Suppressor macrophage (primary cell): Measurements from ENCODE around the gene COL4A3.
"Not testable (repeated sequence)": the region's sequence is repeated elsewhere in the genome, so short reads cannot be mapped to it uniquely, and the experiment has no call there.

Source experiments
- DNase-seq, 4 experiments: peaks; one replicate each; pipeline ENCODE4 v3.0.0-alpha.2; 2020 to 2022

Gene COL4A3

DNA sequence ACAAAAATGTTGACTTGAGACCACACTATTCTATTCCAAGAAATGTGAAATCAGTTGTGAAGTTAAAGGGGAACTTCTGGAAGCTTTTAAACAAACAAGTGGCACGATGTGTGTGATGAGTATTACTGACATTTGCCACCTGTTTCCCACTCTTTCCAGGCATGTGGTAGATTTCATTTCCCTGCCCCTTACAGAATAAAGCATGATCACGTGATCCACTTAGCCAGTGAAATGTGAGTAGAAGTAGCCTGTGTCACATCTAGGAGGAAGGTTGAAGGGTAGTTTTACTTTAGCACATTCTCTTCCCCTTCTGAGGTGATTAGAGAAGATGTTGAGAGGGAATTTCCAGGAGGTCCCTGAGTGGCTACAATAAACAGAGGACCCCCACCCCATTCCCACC lies 4.3 kb upstream of the COL4A3 start:
- DNase-seq = no peak

DNA sequence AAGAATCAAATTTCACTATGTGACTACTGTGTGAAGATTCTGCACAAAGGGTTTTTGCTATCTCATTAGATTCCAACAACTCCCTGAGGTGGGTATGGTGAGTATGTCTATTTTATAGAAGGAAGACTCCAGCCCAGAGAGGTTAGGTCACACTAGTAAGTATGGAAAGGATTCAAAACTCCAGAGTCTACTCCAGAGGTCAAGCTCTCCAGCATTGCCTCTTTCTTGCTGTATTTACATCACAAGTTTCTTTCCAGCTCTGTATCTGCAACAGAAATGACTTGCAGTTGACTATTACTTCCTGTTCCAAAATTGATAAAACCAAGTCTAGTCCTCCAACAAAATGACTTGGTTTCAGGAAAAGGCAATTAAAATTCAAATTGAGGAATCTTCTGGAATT lies 2.5 kb upstream of the COL4A3 start:
- DNase-seq = no peak

DNA sequence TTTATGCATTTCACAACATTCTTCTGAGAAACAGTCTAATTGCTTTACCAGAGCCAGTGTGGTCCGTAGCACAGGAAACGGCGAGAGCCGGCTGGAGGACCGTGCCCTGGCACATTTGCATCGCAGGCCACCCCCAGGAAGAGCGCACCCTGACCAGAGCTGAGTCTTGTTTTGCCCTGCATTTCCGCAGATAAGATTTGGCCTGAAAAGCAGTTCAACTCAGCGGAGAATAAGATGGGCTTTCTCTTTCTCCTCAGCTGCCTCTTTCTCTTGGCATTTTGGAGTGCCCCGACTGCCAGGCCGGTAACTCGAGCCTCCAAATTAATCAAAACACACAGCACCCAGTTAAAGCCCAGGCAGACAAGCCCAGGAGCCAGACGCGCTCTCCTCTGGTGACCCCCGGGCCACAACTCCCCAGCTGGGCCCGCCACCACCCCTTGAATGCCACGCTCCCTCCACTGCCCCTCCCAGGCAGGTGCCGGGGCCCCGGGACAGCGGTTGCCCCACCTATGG lies 883 bp upstream of the COL4A3 start:
- DNase-seq = no peak

DNA sequence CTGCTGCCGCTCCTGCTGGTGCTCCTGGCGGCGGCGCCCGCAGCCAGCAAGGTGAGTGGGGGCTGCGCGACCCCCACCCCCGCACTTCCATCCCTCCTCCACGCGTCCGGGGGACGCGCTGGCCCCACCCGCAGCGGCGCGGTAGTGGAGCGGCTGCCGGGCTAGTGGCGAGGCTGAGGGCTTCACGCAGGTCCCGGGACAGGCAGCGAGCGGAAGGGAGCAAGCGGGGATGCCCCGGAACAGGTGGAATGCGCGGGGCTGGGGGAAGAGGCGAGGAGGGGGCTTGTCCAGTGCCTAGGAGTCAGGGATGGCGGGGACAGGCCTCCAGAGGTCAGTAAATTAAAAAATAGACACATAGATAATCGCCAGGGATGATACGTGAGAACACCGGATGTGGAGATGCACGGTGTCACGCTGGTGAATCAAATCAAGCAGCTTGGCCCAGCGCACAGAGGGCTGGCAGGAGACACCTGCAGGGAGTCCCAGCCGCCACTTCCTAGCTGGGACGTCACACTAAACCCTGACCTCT lies 403 bp downstream of the COL4A3 start:
- DNase-seq = no peak

DNA sequence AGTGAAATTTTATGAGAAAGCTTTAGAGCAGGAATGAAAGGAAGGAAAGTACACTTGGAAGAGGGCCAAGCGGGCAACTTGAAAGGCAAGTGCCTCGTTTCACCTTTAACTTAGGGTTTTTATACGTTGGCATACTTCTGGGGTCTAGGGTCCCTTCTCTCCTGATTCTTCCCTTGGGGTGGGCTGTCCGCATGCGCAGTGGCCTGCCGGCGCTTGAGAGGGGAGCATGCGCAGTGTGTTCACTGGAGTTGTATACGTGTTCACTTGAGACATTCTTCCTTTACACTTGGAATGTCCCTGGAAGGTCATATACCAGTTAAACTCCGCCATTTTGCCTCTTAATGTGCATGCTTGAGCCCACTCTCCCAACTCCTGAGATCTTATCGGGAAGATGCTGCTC lies 7.4 kb downstream of the COL4A3 start:
- not testable (repeated sequence) for DNase-seq

DNA sequence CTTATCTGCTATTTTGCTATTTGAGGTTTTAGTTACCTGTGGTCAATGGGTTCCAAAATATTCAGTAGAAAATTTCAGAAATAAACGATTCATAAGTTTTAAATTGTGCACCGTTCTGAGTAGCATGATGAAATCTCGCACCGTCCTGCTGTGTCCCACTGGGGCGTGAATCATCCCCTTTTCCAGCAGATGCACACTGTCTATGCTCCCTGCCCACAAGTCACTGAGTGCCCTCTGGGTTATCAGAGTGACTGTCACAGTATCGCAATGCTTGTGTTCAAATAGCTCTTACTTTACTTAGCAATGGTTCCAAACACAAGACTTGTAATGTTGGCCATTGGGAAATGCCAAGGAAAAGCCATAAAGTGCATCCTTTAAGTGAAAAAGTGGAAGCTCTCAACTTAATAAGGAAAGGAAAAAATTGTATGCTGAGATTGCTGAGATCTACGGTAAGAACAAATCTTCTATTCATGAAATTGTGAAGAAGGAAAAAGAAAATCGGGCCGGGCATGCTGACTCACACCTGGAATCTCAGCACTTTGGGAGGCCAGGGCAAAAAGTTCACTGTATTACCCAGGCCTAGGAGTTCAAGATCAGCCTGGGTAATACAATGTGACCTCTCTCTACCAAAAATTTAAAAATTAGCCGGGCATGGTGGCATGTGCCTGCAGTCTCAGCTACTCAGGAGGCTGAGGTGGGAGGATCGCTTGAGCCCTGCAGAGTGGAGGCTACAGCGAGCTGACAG lies 13.3 kb downstream of the COL4A3 start:
- no peak for DNase-seq

DNA sequence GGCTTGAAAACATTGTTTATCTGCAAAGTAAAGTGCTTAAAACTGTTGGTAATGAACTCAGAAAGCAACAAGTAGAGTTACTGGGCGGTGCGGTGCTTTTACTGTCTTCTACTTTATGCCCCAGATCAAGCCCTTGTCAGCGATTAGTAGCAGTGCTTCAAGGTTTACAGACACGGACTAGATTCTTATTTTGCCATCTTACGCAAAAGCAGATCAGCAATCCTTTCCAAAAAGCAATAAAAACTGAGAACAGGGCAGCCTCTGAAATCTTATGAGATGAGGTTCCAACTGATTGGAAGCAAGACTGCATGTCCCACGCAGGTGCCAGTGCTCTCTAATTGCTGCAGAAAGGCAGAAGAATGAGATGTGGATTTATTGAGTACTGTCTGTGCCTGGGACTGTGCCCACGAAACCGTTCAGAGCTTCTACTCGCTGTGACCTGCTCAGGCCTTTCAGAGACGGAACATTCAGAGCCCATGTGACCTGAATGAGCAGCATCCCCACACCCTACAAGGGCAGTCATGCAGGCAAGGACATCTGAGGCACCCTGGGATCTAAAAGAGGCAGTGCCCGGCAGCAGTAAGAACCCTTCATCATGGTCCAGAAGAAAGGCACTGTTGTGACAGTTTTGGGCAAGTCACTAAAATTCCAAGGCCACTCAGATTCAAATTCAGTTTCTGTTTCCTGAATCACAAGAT lies 15.7 kb downstream of the COL4A3 start:
- no peak for DNase-seq

DNA sequence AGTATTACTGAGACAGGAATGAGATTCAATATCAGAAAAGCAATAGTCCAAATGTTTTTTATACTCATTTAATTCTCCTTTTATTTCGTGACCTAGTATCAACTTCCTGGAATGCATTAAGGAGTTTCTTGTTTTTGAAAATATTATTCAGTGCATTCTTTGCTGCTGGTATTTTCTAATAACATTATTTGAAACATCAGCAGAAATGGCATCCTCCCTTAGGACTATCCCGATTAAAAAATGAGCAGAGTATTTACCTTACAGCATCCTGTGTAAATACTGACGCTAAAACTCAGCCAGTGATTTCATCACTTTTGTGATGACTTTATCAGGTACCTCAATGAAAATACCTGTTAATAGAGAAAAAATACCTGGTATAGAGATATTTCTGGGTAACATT lies 16.3 kb downstream of the COL4A3 start:
- no peak for DNase-seq

DNA sequence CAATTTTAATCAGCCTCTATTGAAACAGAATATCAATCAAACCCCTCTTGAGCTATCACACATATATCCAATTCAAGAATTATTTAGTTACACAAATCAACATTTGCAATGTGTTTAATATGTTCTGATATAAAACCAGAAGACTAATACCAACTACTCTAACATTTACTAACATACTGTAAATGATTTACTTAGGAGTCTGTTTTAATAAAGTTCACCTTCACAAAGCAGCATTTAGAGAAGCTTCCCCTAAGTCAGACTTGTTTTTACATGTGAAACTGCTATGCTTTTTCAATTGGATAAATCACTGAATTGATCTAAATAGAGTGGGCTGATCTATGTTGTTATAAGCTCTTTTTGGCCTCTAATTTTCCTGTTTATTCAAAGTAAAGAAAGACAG lies 18.3 kb downstream of the COL4A3 start:
- no peak for DNase-seq

DNA sequence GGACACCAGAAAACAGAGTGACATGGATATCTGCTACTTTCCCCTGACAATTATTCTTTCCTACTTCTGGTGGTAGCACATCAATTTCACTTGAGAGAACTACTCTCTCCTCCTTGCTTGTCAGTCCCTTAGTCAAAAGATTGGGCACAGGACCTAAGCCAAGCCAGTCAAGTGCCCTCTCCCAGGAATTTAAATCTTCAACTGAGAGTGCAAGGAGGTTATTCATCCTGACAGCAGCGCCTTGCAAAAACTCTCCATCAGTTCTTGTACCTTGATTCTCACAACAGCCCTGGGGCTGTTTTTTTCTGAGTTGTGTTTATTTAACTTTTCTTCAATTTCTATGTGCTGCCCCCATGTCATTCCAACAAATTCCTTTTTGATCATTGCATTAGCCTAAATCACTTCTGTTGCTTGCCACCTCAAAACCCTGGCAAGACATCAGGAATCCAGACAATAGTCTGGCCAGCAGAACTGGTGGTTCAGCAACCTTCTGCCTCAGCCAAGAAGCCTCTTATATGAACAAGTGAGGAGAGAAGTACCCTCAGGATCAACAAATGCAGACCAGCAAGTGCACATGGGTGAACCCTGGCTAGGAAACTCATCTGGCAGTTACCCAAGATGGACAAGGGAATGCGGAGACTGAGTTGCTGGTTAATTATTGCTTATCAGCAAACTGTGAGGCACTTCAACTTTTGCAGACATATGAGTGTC lies 19.4 kb downstream of the COL4A3 start:
- no peak for DNase-seq

DNA sequence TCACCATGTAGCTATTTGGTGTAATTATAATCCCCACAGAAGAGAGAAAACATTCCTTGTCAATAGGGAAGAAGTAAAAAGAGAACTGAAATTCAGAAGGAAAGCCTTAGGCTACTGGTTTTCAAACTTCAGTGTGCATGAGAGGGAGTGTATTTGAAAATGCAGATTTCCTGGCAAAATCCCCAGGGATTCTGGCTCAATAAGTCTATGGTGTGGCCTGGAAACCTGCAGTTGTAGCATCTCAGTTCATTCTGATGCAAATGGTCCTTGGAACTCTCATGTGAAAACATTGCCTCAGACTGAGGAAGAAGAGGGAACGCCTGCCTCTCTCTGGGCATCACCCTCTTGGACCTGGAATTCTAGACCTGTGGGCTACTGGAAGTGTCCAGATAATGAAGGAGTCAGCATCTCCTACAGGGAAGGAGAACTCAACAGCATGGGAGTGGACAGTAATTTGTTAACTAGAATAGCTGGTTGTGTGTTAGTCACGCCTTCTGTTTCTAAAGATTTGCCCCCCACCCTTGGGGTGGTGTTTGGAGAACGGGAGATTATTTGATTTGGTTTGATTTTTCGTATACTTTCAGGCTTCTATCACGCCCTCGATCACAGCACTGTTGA lies 21.3 kb downstream of the COL4A3 start:
- no peak for DNase-seq

DNA sequence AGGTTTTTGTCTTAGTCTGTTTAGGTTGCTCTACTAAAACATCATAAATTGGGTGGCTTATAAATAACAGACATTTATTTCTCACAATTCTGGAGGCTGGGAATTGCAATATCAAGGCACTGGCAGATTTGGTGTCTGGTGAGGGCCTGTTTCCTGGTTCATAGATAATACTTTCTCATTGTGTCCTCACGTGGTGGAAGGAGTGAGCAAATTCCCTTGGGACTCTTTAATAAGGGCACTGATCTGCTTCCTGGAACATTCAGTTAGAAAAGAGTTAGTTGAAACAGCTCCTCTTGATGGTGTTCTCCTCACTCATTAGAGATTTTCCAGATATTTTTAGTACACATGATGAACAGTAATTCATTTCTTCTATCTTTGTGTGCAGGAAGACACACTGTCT lies 22.3 kb downstream of the COL4A3 start:
- DNase-seq = no peak

DNA sequence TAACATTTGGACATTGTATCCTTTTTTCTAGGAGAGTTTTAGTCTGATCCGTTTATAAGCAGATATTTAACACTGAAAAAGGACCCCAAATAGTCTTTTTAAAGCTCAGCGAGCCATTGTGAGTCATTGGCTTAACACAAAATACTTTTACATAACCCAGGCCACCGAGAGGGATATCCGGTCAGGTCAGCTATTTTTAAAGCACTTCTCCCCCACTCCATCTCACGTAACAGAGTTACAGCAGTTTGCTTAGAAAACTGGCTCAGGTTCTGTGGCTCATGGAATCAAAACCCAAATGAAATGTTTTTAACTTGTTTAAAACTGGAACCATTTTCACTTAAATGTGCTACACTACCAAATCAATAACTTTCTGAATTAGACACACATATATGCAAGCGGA lies 23.9 kb downstream of the COL4A3 start:
- no peak for DNase-seq

DNA sequence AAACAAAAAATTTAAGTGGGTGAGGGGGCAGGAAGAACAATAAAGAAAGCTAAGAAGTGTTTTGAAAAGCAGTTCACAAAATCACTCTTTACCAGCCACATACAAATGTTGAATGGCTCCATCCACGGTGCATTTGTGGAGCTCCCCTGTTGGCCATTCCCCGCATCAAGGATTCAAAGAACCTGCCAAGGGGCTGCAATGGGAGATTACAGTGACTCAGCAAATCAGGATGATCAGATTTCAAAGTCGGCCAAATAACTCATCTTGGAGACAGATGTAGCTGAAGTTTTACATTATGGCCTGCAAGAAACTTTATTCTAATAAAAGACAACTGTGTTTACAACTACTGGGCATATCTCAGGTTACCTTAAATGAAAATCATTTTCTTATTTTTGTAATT lies 26.9 kb downstream of the COL4A3 start:
- no peak for DNase-seq

DNA sequence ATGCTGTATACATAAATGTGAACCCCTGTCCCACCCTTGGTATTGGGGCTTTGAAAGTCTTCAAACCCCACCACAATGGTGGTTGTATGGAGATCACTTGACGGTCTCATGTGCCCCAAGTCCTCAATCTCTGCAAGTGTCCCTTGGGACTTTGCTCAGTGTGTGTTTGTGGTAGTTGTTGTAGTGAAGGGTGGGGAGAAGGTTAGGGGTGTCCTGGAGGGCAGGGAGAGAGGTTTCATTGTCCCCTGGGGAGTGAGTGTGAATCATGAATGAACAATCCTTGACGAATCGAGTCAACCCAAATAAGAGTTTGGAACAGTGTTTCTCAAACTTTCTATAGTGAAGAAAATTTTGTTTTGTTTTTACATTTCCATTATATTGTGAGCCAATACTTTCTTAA lies 28.1 kb downstream of the COL4A3 start:
- no peak for DNase-seq

DNA sequence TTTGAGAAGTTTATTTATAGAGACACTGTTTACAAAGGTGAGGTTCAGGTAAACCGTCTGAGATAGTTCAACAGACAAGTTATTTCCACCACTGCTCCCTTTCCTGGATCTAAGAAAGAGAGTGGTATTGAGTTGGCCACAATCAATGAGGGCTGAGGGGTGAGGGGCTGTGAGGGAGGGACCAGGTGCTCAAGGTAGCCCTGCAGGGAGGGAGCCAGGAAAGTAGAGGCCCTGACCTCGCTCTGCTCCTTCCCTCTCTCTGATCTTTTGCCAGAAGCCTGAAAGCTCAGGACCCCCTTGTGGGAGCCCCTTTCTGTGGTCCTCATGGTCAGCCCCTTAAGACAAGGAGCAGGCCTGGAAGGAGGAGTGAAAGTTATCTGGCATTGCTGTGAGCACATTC lies 29.8 kb downstream of the COL4A3 start:
- DNase-seq = no peak

DNA sequence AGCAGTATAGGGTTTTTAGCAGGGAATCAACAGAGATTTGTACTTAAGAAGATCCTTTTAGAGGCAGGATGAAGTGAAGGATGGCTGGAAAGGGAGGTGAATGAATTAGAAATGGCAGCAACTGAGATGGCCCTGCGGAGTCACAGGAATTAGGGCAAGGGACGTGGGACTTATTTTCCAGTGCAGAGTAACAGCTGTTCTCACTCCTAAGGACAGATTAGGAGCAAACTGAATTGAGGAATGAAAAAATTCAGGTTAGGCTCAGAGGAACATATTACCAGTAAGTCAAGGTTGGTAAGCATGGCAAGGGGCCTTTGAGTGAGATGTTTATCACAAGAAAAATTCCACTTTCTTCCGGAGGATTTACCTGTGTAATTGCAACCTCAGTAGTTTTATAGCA lies 34.4 kb downstream of the COL4A3 start:
- no peak for DNase-seq

DNA sequence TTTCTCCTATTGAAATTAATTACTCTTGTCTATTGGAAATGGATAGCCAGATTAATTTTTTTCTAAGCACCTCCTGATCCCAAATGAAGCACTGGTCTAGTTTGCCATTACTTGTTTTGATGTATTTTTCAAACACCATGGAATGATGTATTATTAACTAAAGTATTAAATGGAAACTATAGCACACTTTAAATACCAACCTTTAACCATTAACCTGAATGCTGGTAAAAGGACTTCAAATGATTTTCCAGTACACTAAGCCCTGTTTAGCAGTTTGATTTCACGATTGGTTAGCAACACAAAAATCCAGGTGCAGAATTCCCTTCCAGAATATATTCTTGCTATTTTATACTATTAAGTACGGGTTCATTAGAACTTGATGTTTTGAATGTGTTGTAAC lies 37.3 kb downstream of the COL4A3 start:
- DNase-seq = no peak

DNA sequence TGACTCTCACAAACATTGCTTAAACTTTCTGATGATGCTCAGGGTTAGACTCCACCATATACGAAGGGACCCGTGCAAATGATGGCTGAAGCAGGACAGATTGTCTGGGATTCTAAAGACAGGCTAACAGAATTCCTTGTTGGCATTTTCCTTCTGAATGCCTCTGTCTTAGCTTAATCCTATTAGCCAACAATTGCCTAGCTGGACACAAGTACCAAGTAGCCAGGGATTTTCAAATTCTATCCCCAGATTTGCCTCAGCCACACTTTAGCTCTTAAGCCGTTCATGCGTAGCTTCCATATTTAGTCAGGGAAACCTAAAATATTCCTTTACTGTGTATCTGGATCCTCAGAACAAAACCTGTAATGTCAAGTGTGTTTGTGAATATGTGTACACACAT lies 40.0 kb downstream of the COL4A3 start:
- DNase-seq = no peak

DNA sequence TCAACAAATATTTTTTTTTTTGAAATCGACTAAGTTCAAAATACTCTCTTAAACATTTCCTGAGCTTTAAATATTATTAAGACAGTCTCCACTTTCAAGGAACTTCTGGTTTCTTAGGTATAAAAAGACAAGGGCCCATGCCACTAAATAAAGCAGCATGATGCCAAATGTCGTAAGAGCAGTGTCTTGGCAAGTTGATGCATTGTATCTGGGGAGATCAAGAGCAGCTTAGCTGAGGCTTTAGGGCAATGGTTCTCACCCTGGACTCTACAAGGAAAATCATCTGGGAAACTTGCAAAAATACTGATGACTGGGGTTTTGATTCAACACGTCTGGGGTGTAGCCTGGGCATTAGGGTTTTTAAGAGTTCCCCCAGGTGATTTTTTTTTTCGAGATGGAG lies 41.3 kb downstream of the COL4A3 start:
- DNase-seq = no peak

DNA sequence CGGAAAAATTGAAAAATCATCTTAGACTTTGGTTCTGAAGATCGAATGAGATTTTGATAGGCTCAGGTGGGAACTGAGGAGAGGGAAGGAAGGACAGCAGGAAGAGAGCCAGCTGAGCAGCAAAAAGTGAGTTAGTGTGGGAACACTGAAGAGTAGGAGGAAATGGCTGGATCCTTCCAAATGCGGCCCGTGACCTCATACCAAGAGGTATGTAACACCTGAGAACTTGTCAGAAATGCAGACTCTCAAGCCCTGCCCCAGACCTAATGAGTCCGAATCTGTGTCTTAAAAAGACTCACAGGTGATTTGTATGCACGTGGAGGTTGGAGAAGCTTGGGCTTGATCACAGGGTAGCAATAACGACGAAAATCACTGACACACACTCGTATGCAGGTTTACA lies 42.0 kb downstream of the COL4A3 start:
- DNase-seq = no peak

DNA sequence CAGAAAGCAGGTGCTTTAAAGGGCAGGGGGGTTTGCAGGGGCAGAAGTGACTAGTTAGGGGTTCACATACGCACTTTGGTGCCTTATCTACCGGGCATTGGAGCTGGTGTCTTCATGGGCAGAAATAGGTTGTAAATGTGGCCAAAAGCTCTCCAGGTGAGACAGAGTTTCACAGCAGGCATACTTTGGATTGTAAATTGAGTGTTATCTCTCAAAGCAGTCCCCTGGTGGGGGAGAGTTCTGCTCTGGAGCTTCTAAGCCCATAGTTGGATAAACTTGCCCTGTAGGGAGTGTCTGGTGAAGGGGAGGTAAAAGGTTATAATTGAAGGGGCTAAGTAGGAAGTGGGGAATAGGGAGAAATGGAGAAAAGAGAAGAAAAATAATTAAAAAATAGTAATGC lies 43.1 kb downstream of the COL4A3 start:
- no peak for DNase-seq

DNA sequence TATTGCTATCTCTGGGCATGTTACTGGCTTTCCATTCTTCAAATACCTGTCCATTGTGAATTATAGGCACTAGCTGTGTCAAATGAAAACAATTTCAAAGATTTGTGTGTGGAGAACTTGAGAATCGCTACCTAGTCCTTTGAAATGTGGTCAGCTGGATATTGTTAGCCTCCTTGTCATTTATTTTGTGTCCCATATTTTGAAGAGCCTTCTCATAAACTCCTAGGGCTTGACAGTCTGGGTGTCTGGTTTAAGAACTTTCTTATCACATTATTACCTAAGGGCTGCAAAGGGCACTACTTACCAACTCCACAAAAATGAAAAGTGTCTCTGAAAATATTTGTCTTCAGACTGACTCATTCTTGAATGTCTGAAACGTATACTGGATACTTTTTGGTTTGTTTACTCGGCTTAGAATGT lies 50.2 kb downstream of the COL4A3 start:
- no peak for DNase-seq
